ENCODE results near the gene APOBEC3B. TPM values are rescaled to one million over a fixed set of nuclear protein-coding genes. Genes with fewer than 3 reads are reported as not detected.
"Not testable (repeated sequence)": the region's sequence is repeated elsewhere in the genome, so short reads cannot be mapped to it uniquely, and the experiment has no call there.

The APOBEC3B gene
- 10 to 100 TPM in 1 of 5 donors, 1 to 10 TPM in 4; 2.9 to 10.3 (median 5.7) TPM for polyA plus RNA-seq (ENCODE audit: insufficient read depth in 1 of 5, insufficient read length in 5 of 5, low replicate concordance in 1 of 5)
- long read RNA-seq, donor 1, partial matches to known transcripts = 0 of 1 reads
- long read RNA-seq, donor 1, other reads (novel, unspliced or antisense) = 0 of 1 reads
- long read RNA-seq, donor 2, partial matches to known transcripts = 6 of 10 reads
- long read RNA-seq, donor 2, other reads (novel, unspliced or antisense) = 0 of 10 reads
- long read RNA-seq, donor 3, partial matches to known transcripts = 0 of 3 reads
- long read RNA-seq, donor 3, other reads (novel, unspliced or antisense) = 0 of 3 reads
- long read RNA-seq, donor 4, partial matches to known transcripts = 0 of 1 reads
- long read RNA-seq, donor 4, other reads (novel, unspliced or antisense) = 0 of 1 reads
- long read RNA-seq, donor 5, partial matches to known transcripts = 0 of 4 reads
- long read RNA-seq, donor 5, other reads (novel, unspliced or antisense) = 0 of 4 reads
- long read RNA-seq, donor 6, partial matches to known transcripts = 0 of 1 reads
- long read RNA-seq, donor 6, other reads (novel, unspliced or antisense) = 0 of 1 reads
- long read RNA-seq, donor 7, partial matches to known transcripts = 0 of 1 reads
- long read RNA-seq, donor 7, other reads (novel, unspliced or antisense) = 0 of 1 reads
- long read RNA-seq, donor 8, partial matches to known transcripts = 0 of 3 reads
- long read RNA-seq, donor 8, other reads (novel, unspliced or antisense) = 0 of 3 reads

DNA sequence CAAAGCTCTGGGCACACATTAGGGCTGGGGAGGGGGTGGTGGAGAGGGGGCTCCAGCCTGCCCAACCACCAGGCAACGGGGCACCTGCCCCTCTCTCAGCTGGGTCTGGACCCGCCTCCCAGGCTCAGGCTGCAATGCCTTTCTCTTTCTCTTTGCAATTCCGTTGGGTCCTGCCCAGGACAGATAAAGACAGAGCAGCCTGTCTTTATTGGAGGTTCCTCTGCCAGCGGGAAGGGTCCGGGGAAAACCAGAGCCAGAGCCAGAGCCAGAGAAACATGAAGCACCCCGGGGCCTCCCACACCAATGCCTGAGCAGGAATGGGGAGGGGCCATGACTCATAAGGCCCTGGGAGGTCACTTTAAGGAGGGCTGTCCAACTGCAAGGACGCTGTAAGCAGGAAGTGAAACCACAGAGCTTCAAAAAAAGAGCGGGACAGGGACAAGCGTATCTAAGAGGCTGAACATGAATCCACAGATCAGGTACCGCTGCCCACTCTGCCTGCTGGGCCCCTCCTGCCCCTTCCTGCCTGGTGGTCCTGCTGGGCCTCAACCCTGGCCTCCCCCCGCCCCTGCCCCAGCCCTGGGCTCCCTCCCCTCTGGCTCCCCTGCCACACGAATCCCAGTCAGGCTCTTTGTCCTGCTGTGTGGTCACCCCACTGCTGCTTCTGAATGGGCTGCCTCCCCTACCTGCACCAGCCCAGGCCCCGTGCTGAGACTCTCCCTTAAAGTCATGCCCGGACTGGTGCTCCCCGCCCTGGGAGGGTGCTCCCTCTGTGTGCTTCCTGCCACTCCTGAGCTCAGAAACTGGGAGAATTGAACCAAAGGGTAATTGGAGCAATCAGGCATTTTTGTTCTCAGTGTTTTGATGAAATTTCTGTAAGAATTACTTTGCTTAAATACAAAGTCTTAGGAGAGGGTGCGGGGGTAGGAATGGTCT, at the start of gene APOBEC3B:
Gene APOBEC3B, plus strand, starts transcription at position 356 of the 936 bp plus-strand sequence. Its CDS starts 107 bp downstream, at position 463.
- peak; percentile 63 to 72 for DNase-seq

DNA sequence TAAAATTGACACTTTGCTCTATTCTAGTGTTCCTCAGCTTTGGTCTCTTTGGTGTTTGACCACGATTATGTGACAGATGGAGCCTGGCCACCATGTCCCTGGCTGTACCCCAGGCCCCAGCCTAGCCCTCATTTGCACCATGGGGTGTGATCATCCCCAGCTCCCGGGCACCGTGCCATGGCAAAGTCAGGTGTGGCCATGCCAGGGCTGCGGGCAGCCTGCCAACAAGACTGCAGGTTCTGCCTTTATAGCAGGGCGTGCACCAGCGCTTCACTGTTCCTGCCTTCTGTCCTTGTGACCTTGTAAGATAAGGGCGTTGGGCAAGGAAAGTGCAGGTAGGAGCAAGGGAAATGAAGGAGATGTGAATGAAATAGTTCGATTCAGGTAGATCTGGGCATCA, 47.1 kb upstream of the APOBEC3B start:
- DNase-seq = peak in 1 of 2 donors; percentile 40

GRCh38 chr22:38935616-38936015, 46.5 kb upstream of the APOBEC3B start:
- DNase-seq = no peak

- no peak for DNase-seq
Observed at GRCh38 chr22:38936562-38936961, 45.6 kb upstream of the APOBEC3B start.

- DNase-seq = no peak
Observed at GRCh38 chr22:38937036-38937435, 45.1 kb upstream of the APOBEC3B start.

DNA sequence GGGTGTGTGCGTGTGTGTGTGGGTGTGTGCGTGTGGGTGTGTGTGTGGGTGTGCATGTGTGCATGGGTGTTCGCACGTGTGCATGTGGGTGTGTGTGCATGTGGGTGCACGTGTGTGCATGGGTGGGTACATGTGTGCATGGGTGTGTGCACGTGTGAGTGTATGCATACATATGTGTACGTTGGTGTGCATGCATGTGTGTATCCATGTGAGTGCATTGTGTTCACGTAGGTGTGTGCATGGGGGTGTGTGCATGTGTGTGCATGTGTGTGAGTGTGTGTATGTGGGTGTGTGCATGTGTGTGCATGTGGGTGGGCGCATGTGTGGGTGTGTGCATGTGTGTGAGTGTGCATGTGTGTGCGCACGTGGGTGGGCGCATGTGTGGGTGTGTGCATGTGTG, 44.6 kb upstream of the APOBEC3B start:
- DNase-seq = no peak

- no peak for DNase-seq
Observed at GRCh38 chr22:38938221-38938620, 43.9 kb upstream of the APOBEC3B start.

GRCh38 chr22:38938925-38939324, 43.2 kb upstream of the APOBEC3B start:
- no peak for DNase-seq

GRCh38 chr22:38940811-38941384, 41.2 kb upstream of the APOBEC3B start:
- DNase-seq = no peak

DNA sequence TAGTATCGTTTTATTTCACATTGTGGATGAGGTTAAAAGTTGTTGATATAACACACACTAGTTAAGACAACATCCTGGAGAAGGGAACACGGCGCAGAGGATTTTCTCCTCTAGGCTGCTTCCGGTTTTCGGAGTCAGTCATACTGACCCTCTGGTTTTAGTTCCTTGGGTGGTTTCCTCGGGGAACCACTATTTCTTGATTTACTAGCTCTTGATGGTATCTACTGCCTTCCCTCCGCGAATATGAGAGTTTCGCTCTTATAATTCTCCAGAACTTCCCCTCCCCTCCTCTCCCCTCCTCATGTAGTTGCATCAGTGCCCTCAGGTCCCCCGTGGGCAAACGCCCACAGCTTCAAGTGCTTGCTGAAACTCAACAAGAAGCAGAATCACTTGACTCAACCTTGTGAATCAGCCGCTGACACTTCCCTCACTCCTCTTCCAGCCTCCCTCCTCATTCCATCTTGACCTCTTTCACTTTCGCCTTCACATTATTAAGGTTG, 40.6 kb upstream of the APOBEC3B start:
- DNase-seq = no peak

DNA sequence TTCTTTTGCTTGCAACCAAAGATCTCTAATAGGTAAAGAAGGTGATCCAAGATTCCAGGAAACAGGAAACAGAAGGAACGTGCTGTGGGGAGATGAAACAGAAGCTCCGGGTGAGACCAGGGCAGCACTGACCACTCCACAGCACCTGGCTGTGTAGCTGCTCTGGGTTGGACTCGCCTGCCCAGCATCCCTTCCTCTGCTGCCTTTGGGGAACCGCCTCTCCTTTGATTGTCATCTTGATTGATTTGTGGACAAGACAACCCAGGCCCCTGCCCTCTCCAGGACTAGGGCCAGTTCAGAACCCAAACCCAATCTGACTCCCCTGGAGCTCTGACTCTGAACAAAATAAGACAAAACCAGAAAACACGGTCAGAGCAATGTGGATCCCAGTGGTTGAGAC, 39.4 kb upstream of the APOBEC3B start:
- DNase-seq = no peak

GRCh38 chr22:38943201-38943600, 38.9 kb upstream of the APOBEC3B start:
- DNase-seq = no peak

DNA sequence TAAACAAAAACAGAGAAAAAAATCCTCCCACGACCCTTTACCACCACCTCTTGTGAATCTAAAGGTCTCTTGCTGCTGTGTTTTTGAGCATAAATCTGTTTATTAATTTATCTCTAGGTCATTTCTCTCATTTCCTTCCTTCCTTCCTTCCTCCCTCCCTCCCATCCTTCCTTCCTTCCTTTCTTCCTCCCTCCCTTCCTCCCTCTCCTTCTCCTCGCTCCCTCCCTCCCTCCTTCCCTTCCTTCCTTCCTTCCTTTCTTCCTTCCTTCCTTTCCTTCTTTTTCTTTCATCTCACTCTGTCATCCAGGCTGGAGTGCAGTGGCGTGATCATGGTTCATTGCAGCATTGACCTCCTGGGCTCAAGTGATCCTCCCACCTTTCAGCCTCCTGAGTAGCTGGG, 38.3 kb upstream of the APOBEC3B start:
- DNase-seq = no peak

- no peak for DNase-seq
Observed at GRCh38 chr22:38944653-38945052, 37.5 kb upstream of the APOBEC3B start.

DNA sequence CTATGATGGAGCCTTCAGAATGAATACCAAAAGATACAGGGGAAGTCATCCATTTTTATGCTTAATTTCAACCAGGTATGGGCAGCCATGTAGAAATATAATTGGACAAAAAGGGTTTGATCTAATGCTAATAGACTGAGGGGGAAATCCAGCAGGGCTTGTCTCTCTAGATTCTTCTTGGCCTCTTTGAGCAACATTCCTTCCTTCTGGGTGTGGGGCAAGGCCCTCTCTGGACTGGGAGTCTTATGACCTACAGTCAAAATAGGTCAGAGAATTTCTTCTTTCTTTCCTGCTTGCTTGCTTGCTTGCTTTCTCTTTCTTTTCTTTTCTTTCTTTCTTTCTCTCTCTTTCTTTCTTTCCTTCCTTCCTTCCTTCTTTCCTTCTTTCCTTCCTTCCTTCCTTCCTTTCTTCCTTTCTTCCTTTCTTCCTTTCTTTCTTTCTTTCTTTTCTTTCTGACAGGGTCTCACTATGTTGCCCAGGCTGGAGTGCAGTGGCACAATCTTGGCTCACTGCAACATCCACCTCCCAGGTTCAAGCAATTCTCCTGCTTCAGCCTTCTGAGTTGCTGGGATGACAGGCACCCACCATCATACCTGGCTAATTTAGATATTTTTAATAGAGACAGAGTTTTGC, 36.3 kb upstream of the APOBEC3B start:
- not testable (repeated sequence) for DNase-seq

GRCh38 chr22:38946771-38947170, 35.4 kb upstream of the APOBEC3B start:
- DNase-seq = no peak

DNA sequence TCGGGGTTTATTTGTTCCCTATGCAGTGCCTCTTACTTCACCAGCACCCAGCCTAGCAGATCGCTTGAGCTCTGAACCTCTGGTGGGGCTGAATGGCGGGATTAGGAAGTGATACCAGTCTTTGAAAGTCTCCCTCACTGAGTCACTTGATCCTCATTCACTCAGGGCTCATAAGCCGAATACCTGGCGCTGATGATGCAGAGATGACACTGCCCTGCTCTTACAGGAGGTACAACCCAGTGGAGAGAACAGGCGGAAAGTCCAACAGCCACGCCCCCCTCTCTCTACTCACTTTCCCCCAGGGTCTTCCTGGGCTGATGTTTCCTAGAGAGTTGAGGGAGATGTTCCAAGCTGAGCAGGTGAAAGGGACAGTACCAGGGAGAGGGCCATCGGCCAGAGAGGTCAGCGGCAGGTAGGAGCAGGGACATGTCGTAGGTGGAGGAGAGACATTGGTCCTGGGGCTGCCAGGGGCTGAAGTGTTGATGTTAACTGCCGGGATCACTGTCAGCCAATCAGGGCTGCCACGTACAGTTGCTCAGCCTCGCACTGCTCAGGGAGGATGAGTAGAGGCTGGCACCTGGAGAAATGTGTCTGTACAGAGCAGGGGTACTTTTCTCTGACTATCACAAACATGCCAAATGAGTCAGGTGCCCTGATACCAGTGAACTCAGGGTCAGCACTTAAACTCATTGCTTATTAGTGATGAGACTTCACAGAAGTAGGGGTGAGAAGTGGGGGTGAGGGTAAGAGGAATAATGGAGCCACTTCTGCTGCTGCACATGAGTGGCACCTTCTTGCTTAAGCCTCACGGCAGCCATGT, 34.6 kb upstream of the APOBEC3B start:
- no peak for DNase-seq

DNA sequence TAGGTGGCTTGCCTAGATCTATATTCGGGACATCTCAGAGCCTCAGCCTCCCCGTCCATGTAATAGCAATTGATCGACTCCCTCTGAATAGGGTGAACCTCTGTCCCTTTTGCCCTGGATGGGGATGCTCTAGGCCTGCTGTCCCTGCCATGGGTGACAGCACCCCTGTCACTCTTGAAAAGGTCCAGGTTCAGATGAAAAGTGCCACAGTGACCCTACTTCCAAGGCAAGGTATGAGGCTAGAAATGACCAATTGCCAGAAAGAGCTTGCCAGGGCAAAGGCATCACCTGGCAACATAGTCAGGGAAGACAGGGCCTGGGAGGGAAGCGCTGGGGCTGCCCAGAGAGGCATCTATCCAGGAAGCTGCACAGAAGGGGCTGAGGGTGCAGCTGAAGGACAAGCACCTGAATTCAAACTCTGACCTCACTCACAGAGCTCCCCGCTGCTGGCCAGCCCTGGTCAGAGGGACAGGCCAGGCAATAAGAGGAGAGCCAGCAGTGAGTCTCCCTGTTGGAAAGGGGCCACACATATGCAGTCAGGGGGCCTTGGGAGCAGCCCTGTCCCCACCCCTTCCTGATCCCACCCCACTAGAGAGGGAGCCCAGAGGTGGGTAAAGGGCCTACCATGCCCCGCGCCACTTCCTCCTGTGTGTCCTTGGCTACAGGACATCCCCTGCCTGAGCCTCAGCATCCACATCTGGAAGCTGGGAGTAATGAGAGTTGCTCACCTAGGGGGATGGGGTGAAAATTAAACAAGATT, 33.8 kb upstream of the APOBEC3B start:
- DNase-seq = no peak

GRCh38 chr22:38949889-38950405, 32.2 kb upstream of the APOBEC3B start:
- no peak for DNase-seq

Data from right lung (tissue), 10 donors.